DND-41 (cell line): ENCODE measurements around the gene SLC35F3.
A peak's percentile ranks its signal among the peaks of the same experiment; 100 is the strongest.

ENCODE experiments used
- ATAC-seq: fragments of 200-7000 bp; cut with Tn5 transposase; 3 replicates; pipeline ENCODE4 v1.9.1; 2021; ENCODE audit warnings: low read depth; ENCODE audit not compliant: insufficient read depth
- DNase-seq: peaks from one replicate; pipeline ENCODE4 v3.0.0-alpha.2; 2020
- H2AFZ ChIP-seq: 2 replicates; pipeline ENCODE4 v1.6.0; 2012; ENCODE audit warnings: low read depth, low read length
- H3K27ac ChIP-seq: 2 replicates; pipeline ENCODE4 v1.5.1; 2012; ENCODE audit warnings: low read length, inconsistent platforms
- H3K27me3 ChIP-seq: fragments of 200-600 bp; sonication (generic); 2 replicates; pipeline ENCODE4 v1.6.0; 2012; ENCODE audit warnings: low read length, mild to moderate bottlenecking, inconsistent platforms; ENCODE audit not compliant: insufficient read depth, poor library complexity
- H3K36me3 ChIP-seq: 2 replicates; pipeline ENCODE4 v1.5.1; 2012; ENCODE audit warnings: low read length, inconsistent platforms; ENCODE audit not compliant: insufficient read depth
- H3K4me1 ChIP-seq: 2 replicates; pipeline ENCODE4 v1.5.1; 2012; ENCODE audit warnings: mild to moderate bottlenecking, low read length; ENCODE audit not compliant: insufficient read depth
- H3K4me2 ChIP-seq: 2 replicates; pipeline ENCODE4 v1.6.0; 2012; ENCODE audit warnings: mild to moderate bottlenecking, moderate library complexity, low read length, inconsistent platforms; ENCODE audit not compliant: insufficient read depth
- H3K4me3 ChIP-seq, 2 experiments: fragments of 200-600 bp in 1 of 2; shearing (Covaris generic) in 1 of 2; 2 replicates each; pipeline ENCODE4 v1.5.1; 2012 to 2016; ENCODE audit warnings: inconsistent platforms in 2 of 2, low read length in 2 of 2, mild to moderate bottlenecking in 2 of 2, low read depth in 1 of 2, moderate library complexity in 1 of 2
- H3K79me2 ChIP-seq: 2 replicates; pipeline ENCODE4 v1.6.0; 2012; ENCODE audit warnings: low read length, inconsistent platforms; ENCODE audit not compliant: insufficient read depth
- H3K9ac ChIP-seq: 2 replicates; pipeline ENCODE4 v1.6.0; 2012; ENCODE audit warnings: low read depth, mild to moderate bottlenecking, inconsistent platforms, low read length, moderate library complexity
- H3K9me3 ChIP-seq: 2 replicates; pipeline ENCODE4 v1.5.1; 2012; ENCODE audit warnings: low read length, moderate library complexity, mild to moderate bottlenecking, inconsistent platforms; ENCODE audit not compliant: insufficient read depth, severe bottlenecking
- H4K20me1 ChIP-seq: 2 replicates; pipeline ENCODE4 v1.6.0; 2012; ENCODE audit warnings: low read length; ENCODE audit not compliant: insufficient read depth
- CTCF ChIP-seq: IDR thresholded peaks from 2 replicates; pipeline ENCODE4 v1.5.1; 2012; ENCODE audit warnings: borderline replicate concordance, low read length, moderate library complexity, mild to moderate bottlenecking; ENCODE audit not compliant: poor library complexity, severe bottlenecking; ENCODE audit errors: extremely low read depth
- EZH2 ChIP-seq: IDR thresholded peaks from 3 replicates; pipeline ENCODE4 v1.6.1; 2012; ENCODE audit warnings: borderline replicate concordance, low read depth, mild to moderate bottlenecking, moderate library complexity, low read length, inconsistent platforms; ENCODE audit not compliant: severe bottlenecking

SLC35F3 gene

DNA sequence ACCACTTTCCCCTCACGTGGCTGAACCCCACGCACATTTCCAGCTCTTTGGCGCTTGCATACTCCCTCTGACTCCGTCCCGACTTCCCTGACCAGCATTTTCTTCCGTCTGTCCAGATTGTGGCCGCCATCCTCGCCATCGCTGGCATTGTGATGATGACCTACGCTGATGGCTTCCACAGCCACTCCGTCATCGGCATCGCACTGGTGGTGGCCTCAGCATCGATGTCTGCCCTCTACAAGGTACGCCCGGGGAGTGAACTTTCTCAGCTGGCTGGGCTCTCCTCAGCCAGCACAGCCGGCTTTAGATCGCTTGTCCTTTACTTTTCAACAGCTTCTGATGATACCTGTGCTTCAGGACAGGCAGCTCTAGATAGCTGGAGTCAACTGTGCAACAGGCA lies 412.0 kb downstream of the SLC35F3 start:
- Histone ChIP-seq H3K4me1 (peaks cover 30% of the 10 kb centered on the region), H3K27me3 (no peaks in the 10 kb centered on the region), H3K79me2 (no peaks in the 10 kb centered on the region), H3K4me3 (no peak overlapping the region), H3K27ac (peak overlapping the region; percentile 88), H2AFZ (no peak overlapping the region), H3K4me2 (no peak overlapping the region), H3K9ac (no peak overlapping the region), H3K36me3 (peaks cover 5% of the 10 kb centered on the region), H3K9me3 (no peaks in the 10 kb centered on the region), H4K20me1 (no peaks in the 10 kb centered on the region)
- ATAC-seq (no peak), DNase-seq (no peak)
- no peak for TF ChIP-seq CTCF
- no peak for TF ChIP-seq EZH2

GRCh38 chr1:234316937-234317336 lies 412.5 kb downstream of the SLC35F3 start:
- no peaks in the 10 kb centered on the region for H3K27me3 ChIP-seq
- no peak for DNase-seq

GRCh38 chr1:234320069-234320468 lies 415.6 kb downstream of the SLC35F3 start:
- Histone ChIP-seq H3K9ac (no peak overlapping the region), H3K27ac (no peak overlapping the region), H2AFZ (no peak overlapping the region), H3K79me2 (no peaks in the 10 kb centered on the region), H3K4me1 (peaks cover 17% of the 10 kb centered on the region), H3K9me3 (no peaks in the 10 kb centered on the region), H3K36me3 (peaks cover 5% of the 10 kb centered on the region), H3K4me2 (no peak overlapping the region), H3K27me3 (no peaks in the 10 kb centered on the region), H3K4me3 (no peak overlapping the region), H4K20me1 (no peaks in the 10 kb centered on the region)
- ATAC-seq: no peak
- TF ChIP-seq EZH2: no peak
- no peak for TF ChIP-seq CTCF
- DNase-seq: no peak

More at GRCh38 chr1:234316937-234317336, 412.5 kb downstream of the SLC35F3 start:
- H3K9ac ChIP-seq: no peak overlapping the region
- ATAC-seq: no peak
- no peak overlapping the region for H2AFZ ChIP-seq
- H4K20me1 ChIP-seq: no peaks in the 10 kb centered on the region
- H3K4me3 ChIP-seq: no peak overlapping the region
- H3K9me3 ChIP-seq: no peaks in the 10 kb centered on the region
- peaks cover 30% of the 10 kb centered on the region for H3K4me1 ChIP-seq
- no peak overlapping the region for H3K4me2 ChIP-seq
- H3K36me3 ChIP-seq: peaks cover 5% of the 10 kb centered on the region
- peak overlapping the region; percentile 88; the same call in 1 of the 2 replicates for H3K27ac ChIP-seq
- TF ChIP-seq CTCF: no peak
- TF ChIP-seq EZH2: no peak
- no peaks in the 10 kb centered on the region for H3K79me2 ChIP-seq

- Histone ChIP-seq H3K36me3 (peaks cover 5% of the 10 kb centered on the region), H3K27ac (no peak overlapping the region), H3K4me1 (peaks cover 12% of the 10 kb centered on the region), H3K27me3 (no peaks in the 10 kb centered on the region), H3K4me3 (no peak overlapping the region), H3K9me3 (no peaks in the 10 kb centered on the region), H4K20me1 (no peaks in the 10 kb centered on the region), H2AFZ (no peak overlapping the region), H3K79me2 (no peaks in the 10 kb centered on the region), H3K9ac (no peak overlapping the region), H3K4me2 (no peak overlapping the region)
- ATAC-seq (no peak), DNase-seq (no peak)
- no peak for TF ChIP-seq EZH2
- no peak for TF ChIP-seq CTCF
Measured at GRCh38 chr1:234320549-234320948, 416.1 kb downstream of the SLC35F3 start.
